C4-2B (cell line): ENCODE data around the gene KCNMA1.

ENCODE experiments used
- ZFX ChIP-seq: fragments of 450-650 bp; IDR thresholded peaks from 2 replicates; pipeline ENCODE4 v1.6.1; 2017
- TF ChIP-seq, protein P1 (sequence below): fragments of 450-650 bp; conservative IDR thresholded peaks from 2 replicates; pipeline ENCODE4 v1.5.1; 2017; ENCODE audit warnings: mild to moderate bottlenecking

- TF ChIP-seq, protein P1, sequence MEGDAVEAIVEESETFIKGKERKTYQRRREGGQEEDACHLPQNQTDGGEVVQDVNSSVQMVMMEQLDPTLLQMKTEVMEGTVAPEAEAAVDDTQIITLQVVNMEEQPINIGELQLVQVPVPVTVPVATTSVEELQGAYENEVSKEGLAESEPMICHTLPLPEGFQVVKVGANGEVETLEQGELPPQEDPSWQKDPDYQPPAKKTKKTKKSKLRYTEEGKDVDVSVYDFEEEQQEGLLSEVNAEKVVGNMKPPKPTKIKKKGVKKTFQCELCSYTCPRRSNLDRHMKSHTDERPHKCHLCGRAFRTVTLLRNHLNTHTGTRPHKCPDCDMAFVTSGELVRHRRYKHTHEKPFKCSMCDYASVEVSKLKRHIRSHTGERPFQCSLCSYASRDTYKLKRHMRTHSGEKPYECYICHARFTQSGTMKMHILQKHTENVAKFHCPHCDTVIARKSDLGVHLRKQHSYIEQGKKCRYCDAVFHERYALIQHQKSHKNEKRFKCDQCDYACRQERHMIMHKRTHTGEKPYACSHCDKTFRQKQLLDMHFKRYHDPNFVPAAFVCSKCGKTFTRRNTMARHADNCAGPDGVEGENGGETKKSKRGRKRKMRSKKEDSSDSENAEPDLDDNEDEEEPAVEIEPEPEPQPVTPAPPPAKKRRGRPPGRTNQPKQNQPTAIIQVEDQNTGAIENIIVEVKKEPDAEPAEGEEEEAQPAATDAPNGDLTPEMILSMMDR, result no peak
- no peak for TF ChIP-seq ZFX
Observed at GRCh38 chr10:77378366-77379349, 258.9 kb downstream of the KCNMA1 start.
